GM18907 (cell line): Measurements from ENCODE around the gene RHOBTB1.
"Not testable (repeated sequence)": the region's sequence is repeated elsewhere in the genome, so short reads cannot be mapped to it uniquely, and the experiment has no call there.

Experiments used
- ATAC-seq: cut with Tn5 transposase; IDR thresholded peaks from one replicate; pipeline ENCODE4 v1.9.1; 2021; ENCODE audit warnings: mild to moderate bottlenecking, moderate library complexity; ENCODE audit not compliant: unreplicated experiment

Gene RHOBTB1

GRCh38 chr10:60910543-60910942 is 33.4 kb downstream of the RHOBTB1 start:
- ATAC-seq: peak; percentile 59

- ATAC-seq: no peak
Observed at GRCh38 chr10:60908896-60909295, 35.1 kb downstream of the RHOBTB1 start.

- no peak for ATAC-seq
Observed at GRCh38 chr10:60908031-60908430, 36.0 kb downstream of the RHOBTB1 start.

- no peak for ATAC-seq
Observed at GRCh38 chr10:60907236-60907635, 36.7 kb downstream of the RHOBTB1 start.

- ATAC-seq: not testable (repeated sequence)
Observed at GRCh38 chr10:60906825-60907224, 37.2 kb downstream of the RHOBTB1 start.

- ATAC-seq: no peak
Observed at GRCh38 chr10:60906411-60906810, 37.6 kb downstream of the RHOBTB1 start.

- ATAC-seq: no peak
Observed at GRCh38 chr10:60905580-60905979, 38.4 kb downstream of the RHOBTB1 start.

GRCh38 chr10:60903096-60903495 is 40.9 kb downstream of the RHOBTB1 start:
- ATAC-seq: no peak

- no peak for ATAC-seq
Observed at GRCh38 chr10:60901561-60902235, 42.3 kb downstream of the RHOBTB1 start.

GRCh38 chr10:60899266-60899665 is 44.7 kb downstream of the RHOBTB1 start:
- ATAC-seq: no peak

GRCh38 chr10:60898321-60898720 is 45.7 kb downstream of the RHOBTB1 start:
- ATAC-seq: no peak

- ATAC-seq: no peak
Observed at GRCh38 chr10:60896810-60897209, 47.2 kb downstream of the RHOBTB1 start.

- no peak for ATAC-seq
Observed at GRCh38 chr10:60896033-60896432, 48.0 kb downstream of the RHOBTB1 start.

GRCh38 chr10:60894786-60895185 is 49.2 kb downstream of the RHOBTB1 start:
- no peak for ATAC-seq

- no peak for ATAC-seq
Observed at GRCh38 chr10:60893231-60893630, 50.8 kb downstream of the RHOBTB1 start.

GRCh38 chr10:60892571-60892970 is 51.4 kb downstream of the RHOBTB1 start:
- ATAC-seq: no peak

GRCh38 chr10:60890811-60891210 is 53.2 kb downstream of the RHOBTB1 start:
- no peak for ATAC-seq

GRCh38 chr10:60883187-60883586 is 60.8 kb downstream of the RHOBTB1 start:
- ATAC-seq: peak; percentile 71

- no peak for ATAC-seq
Observed at GRCh38 chr10:60878224-60878623, 65.8 kb downstream of the RHOBTB1 start.

GRCh38 chr10:60877777-60878120 is 66.2 kb downstream of the RHOBTB1 start:
- no peak for ATAC-seq

- ATAC-seq: no peak
Observed at GRCh38 chr10:60877061-60877776, 66.8 kb downstream of the RHOBTB1 start.

GRCh38 chr10:60873758-60874157 is 70.2 kb downstream of the RHOBTB1 start:
- no peak for ATAC-seq

GRCh38 chr10:60872451-60872850 is 71.5 kb downstream of the RHOBTB1 start:
- no peak for ATAC-seq
